ENCODE results near the gene SMARCD3. TPM values are rescaled to one million over a fixed set of nuclear protein-coding genes. Genes with fewer than 3 reads are reported as not detected.

Gene SMARCD3
- total RNA-seq, 4 donors from 2014 or later, result 4.8 to 19.8 (median 13.5) TPM

- no peak for TF ChIP-seq POLR2A (IDR thresholded peaks at IDR 0.05)
- TF ChIP-seq, protein P1, sequence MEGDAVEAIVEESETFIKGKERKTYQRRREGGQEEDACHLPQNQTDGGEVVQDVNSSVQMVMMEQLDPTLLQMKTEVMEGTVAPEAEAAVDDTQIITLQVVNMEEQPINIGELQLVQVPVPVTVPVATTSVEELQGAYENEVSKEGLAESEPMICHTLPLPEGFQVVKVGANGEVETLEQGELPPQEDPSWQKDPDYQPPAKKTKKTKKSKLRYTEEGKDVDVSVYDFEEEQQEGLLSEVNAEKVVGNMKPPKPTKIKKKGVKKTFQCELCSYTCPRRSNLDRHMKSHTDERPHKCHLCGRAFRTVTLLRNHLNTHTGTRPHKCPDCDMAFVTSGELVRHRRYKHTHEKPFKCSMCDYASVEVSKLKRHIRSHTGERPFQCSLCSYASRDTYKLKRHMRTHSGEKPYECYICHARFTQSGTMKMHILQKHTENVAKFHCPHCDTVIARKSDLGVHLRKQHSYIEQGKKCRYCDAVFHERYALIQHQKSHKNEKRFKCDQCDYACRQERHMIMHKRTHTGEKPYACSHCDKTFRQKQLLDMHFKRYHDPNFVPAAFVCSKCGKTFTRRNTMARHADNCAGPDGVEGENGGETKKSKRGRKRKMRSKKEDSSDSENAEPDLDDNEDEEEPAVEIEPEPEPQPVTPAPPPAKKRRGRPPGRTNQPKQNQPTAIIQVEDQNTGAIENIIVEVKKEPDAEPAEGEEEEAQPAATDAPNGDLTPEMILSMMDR (IDR thresholded peaks at IDR 0.05), result no peak
- WGBS, 2 donors, result 42 to 51% methylated on average over 24 to 30 of the region's 30 CpGs
- H3K4me3 ChIP-seq (ENCODE audit: low read depth, poor library complexity, severe bottlenecking), result no peak overlapping the region
- DNase-seq (ENCODE audit: low spot score in 2 of 2), result no peak
- intact Hi-C loops (cut with DNase I; ENCODE audit: low total_unique reads), result no loop called here
Observed at GRCh38 chr7:151198945-151199848, 49.3 kb downstream of the SMARCD3 start.

- no peak overlapping the region for H3K4me3 ChIP-seq (ENCODE audit: low read depth, poor library complexity, severe bottlenecking)
Observed at GRCh38 chr7:151197932-151198331, 50.6 kb downstream of the SMARCD3 start.

DNA sequence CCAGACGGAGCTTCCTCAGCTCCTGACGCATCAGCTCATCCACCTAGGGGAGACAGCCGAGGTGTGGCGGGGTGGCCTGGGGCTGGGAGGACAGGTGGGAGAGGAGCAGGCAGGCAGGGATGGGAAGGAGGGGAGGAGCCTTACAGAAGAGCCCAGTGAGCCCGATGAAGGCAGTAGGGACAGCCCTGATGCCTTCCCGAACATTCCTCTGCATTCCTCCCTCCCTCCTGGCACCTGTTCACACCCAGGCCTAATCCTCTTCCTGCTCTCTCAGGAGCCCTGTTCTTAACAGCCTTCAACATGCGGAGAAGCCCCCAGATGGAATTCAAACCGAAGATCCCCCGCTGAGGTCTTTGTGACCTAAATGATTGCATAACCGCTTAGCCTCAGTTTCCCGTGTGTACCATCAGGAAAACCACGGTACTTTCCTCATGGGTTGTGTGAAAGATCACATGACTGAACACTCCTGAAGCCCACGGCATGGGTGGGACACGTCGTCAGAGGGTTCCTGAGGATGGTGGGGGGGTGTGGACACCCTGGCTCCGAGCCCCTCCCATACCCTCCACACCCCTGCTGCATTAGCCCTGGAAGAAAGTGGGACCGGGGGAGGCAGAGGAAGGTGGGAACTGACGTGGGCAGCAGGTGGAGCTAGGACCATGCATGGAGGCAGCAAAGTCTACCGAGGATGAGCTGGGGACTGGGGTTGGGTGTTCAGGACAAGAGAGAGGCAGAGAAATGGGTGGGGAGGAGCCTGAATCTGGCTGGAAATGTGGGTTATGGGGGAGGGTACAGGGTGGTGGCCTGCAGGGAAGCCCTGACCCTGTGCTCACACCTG, 52.7 kb downstream of the SMARCD3 start:
- no peak overlapping the region for H3K4me3 ChIP-seq (ENCODE audit: low read depth, poor library complexity, severe bottlenecking)
- TF ChIP-seq, protein P1 (IDR thresholded peaks at IDR 0.05), result no peak
- TF ChIP-seq POLR2A (IDR thresholded peaks at IDR 0.05), result no peak
- intact Hi-C loops (cut with DNase I; ENCODE audit: low total_unique reads), result no loop called here
- no peak for DNase-seq (ENCODE audit: low spot score in 2 of 2)
- 48 to 54% methylated on average over 19 of the region's 19 CpGs for WGBS, 2 donors

More at GRCh38 chr7:151197932-151198331, 50.6 kb downstream of the SMARCD3 start:
- DNase-seq (ENCODE audit: low spot score in 2 of 2), result no peak
- TF ChIP-seq, protein P1 (IDR thresholded peaks at IDR 0.05), result no peak
- no peak for TF ChIP-seq POLR2A (IDR thresholded peaks at IDR 0.05)
- intact Hi-C loops (cut with DNase I; ENCODE audit: low total_unique reads), result no loop called here

GRCh38 chr7:151194188-151194587, 54.3 kb downstream of the SMARCD3 start:
- H3K4me3 ChIP-seq (ENCODE audit: low read depth, poor library complexity, severe bottlenecking), result no peak overlapping the region
- intact Hi-C loops (cut with DNase I; ENCODE audit: low total_unique reads), result no loop called here
- WGBS, 2 donors, result 85 to 87% methylated on average over 7 of the region's 7 CpGs
- TF ChIP-seq, protein P1 (IDR thresholded peaks at IDR 0.05), result no peak
- no peak for TF ChIP-seq POLR2A (IDR thresholded peaks at IDR 0.05)
- DNase-seq (ENCODE audit: low spot score in 2 of 2), result no peak

DNA sequence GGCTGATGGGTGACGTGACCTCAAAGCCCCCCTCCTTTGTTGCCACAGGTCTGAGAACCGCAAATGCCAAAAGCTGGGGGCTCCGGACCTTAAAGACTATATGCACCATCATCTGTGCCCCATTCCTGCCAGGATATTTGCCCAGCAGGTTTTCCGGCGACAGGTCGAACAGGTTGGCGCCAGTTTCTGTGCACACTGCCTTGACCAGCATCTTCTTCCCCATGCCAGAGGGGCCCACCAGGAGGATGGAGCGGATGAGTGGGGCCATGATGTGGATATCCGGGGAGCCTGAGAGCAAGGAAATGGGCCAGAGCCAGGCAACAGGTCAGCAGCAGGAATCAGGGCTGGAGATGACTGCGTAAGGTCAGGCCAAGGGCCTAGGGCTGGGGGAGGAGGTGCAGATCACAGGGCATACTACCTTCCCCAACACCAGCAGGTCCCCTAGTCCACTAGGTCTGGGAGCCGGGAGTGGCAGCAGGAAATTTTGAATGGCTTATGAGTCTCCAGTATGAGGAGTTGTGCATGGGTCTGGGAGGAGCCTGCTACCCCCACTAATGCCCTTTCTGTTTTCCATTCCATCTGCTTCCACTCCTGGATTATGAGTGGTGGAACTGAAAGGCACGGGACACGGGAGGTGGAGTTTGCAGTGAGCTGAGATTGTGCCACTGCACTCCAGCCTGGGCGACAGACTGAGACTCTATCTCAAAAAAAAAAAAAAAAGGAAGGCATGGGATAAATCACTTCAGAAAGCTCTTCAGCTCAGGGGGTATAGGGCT, 55.1 kb downstream of the SMARCD3 start:
- no peak for DNase-seq (ENCODE audit: low spot score in 2 of 2)
- WGBS, 2 donors, result 89 to 95% methylated on average over 14 of the region's 14 CpGs
- no peak overlapping the region for H3K4me3 ChIP-seq (ENCODE audit: low read depth, poor library complexity, severe bottlenecking)
- TF ChIP-seq, protein P1 (IDR thresholded peaks at IDR 0.05), result no peak
- intact Hi-C loops (cut with DNase I; ENCODE audit: low total_unique reads), result no loop called here

All from lower leg skin (tissue), 4 donors.